Dendritic cell treated with granulocyte-macrophage colony-stimulating factor and Interleukin-4, amounts not matched to agents 40 ng/mL and 50 ng/mL, for 4 days (primary cell): ENCODE results near the gene MAFG.

Experiments used
- H3K27ac Mint-ChIP-seq: one replicate; pipeline ENCODE4 v1.8.0; 2022; ENCODE audit warnings: mild to moderate bottlenecking, mixed read lengths
- H3K27me3 Mint-ChIP-seq: one replicate; pipeline ENCODE4 v1.8.0; 2022; ENCODE audit warnings: mild to moderate bottlenecking, mixed read lengths
- H3K36me3 Mint-ChIP-seq: one replicate; pipeline ENCODE4 v1.8.0; 2022; ENCODE audit warnings: low read depth, mixed read lengths
- H3K4me1 Mint-ChIP-seq: one replicate; pipeline ENCODE4 v1.8.0; 2022; ENCODE audit warnings: low read depth, mixed read lengths
- H3K4me3 Mint-ChIP-seq: one replicate; pipeline ENCODE4 v1.8.0; 2022; ENCODE audit warnings: mild to moderate bottlenecking, moderate library complexity, mixed read lengths
- H3K9me3 Mint-ChIP-seq: one replicate; pipeline ENCODE4 v1.8.0; 2022; ENCODE audit warnings: mixed read lengths
- intact Hi-C: fragments of 100-400 bp; cut with micrococcal nuclease; formaldehyde crosslinking; loops from one replicate; pipeline ENCODE4 v1.15.0; 2022

Gene MAFG

DNA sequence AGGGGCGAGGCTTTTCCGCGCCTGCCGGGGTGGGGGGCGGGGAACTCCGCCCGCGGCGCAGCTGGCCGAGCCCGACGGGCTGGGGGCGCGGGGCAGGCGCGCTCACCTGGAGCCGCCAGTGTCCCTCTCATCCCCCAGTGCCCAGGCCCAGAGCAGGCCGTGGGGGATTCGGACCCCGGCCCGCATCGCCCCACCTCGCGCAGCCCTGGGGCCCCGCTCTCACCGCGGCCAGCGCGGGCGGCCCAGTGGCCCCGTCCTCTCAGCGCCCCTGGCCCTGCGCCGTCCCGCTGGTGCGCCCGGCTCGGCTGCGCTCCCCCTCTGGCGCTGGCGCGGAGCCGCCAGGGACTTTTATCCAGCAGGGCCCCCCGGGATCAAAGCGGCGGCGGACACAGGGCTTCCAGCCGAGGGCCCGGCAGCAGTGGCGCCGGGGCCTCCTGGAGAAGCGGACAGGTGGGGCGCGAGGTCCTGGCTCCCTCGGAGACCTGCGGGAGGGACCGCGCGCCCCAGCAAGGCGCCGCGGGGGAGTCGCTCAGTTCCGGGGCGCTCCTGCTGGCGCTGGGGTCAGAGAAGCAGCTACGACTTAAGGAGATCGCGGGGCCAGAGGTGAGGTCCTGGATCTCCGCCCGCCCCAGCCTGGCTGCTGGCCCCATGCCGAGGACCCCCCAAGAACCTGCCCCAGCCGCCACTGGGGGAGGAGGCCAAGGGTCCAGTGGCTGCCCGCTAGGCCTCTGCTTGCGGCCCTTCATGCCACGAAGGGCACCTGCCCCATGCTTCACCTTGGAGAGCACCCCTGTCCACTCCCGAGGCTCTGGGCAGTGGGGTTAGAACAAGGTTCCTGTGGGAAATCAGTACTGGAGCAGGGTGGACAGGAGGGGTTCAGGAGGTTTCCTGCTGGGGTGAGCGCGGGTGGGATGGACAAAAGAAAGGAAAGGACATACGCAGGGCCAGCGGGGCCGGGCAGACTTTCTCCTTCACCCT lies 34.3 kb upstream of the MAFG start:
- peaks cover 73% of the 10 kb centered on the region for H3K27me3 Mint-ChIP-seq
- H3K9me3 Mint-ChIP-seq: no peaks in the 10 kb centered on the region
- H3K4me3 Mint-ChIP-seq: no peak overlapping the region
- no peaks in the 10 kb centered on the region for H3K36me3 Mint-ChIP-seq
- no peak overlapping the region for H3K27ac Mint-ChIP-seq
- peaks cover 21% of the 10 kb centered on the region for H3K4me1 Mint-ChIP-seq
- intact Hi-C loops: loop anchor here (10.0 kb wide), 1 partner anchor 193 kb away; no protein-coding TSS in a partner anchor

DNA sequence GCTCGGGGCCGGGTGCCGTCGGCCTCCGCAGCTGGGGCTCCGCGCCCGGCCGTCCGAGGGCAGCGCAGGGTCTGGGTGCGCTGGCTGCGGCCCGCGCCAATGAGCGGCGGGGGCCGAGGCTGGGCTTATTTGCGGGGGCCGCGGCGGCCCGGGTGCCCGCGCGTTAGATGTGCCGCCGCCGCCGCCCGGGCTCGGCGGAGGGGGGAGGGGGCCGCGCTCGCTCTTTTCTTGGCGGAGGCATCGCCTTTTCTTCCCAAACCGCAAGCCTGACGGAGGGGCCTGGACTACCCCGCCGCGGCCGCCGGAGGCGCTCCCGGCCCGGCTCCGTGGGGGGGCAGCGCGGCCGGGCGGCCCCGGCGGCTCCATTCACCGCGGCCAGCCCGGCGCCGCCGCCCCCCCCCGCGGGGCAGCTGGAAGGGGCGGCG lies 33.6 kb upstream of the MAFG start, which contains the start of gene NOTUM:
Gene NOTUM, minus strand, starts transcription at position 101 of the 425 bp plus-strand sequence. CDS start 278 bp downstream, outside the sequence.
- Mint-ChIP-seq H3K4me3 (peak within 1 kb of the TSS; percentile 23), H3K27ac (no peak within 1 kb of the TSS), H3K36me3 (no peaks in the 10 kb centered on the region), H3K9me3 (no peaks in the 10 kb centered on the region), H3K4me1 (peaks cover 14% of the 10 kb centered on the region), H3K27me3 (peaks cover 68% of the 10 kb centered on the region)
- intact Hi-C loops: loop anchor here (10.0 kb wide), 1 partner anchor 194 kb away; no protein-coding TSS in a partner anchor

DNA sequence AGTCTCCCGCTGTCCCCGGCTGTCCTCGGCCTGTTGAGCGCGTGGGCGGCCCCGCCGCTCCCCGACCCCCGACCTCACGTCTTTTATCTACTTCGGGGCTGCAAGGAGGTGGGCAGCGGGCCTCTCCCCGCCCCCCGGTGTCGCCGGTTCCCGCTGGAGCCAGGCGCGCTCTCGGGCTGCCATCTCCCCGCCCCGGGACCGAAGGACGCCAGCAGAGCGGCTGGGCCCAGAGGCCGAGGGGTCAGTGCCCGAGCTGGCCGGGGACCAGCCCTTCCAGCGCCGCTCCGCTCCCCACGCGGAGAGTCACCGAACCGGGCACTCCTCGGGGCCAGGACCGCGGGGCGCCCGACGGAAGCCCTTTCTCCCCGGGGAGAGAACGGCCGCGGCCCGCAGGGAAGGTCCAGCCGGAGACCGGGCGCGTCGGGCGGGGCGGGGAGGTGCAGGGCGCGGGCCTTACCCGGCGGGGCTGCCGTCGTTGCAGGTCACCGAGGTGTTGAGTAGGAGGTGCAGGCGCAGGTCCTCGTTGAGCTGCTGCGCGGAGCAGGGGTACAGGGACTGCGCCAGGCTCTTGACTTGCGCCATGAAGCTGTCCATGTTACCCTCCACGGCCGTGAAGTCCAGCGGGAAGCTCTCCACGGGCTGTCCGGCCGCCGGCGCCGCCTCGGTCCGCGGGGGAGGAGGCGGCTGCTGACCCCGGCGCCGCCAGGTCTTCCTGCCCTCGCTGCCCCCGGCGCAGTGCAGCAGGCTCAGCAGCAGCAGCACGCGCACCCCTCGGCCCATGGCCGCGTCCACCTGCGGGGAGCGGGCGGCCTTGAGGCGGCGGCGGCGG lies 32.8 kb upstream of the MAFG start:
- no peaks in the 10 kb centered on the region for H3K36me3 Mint-ChIP-seq
- no peak overlapping the region for H3K27ac Mint-ChIP-seq
- no peaks in the 10 kb centered on the region for H3K9me3 Mint-ChIP-seq
- intact Hi-C loops: loop anchor here (10.0 kb wide), 1 partner anchor 194 kb away; no protein-coding TSS in a partner anchor
- peak overlapping the region; percentile 23 for H3K4me3 Mint-ChIP-seq
- H3K27me3 Mint-ChIP-seq: peaks cover 63% of the 10 kb centered on the region
- H3K4me1 Mint-ChIP-seq: peaks cover 8% of the 10 kb centered on the region

DNA sequence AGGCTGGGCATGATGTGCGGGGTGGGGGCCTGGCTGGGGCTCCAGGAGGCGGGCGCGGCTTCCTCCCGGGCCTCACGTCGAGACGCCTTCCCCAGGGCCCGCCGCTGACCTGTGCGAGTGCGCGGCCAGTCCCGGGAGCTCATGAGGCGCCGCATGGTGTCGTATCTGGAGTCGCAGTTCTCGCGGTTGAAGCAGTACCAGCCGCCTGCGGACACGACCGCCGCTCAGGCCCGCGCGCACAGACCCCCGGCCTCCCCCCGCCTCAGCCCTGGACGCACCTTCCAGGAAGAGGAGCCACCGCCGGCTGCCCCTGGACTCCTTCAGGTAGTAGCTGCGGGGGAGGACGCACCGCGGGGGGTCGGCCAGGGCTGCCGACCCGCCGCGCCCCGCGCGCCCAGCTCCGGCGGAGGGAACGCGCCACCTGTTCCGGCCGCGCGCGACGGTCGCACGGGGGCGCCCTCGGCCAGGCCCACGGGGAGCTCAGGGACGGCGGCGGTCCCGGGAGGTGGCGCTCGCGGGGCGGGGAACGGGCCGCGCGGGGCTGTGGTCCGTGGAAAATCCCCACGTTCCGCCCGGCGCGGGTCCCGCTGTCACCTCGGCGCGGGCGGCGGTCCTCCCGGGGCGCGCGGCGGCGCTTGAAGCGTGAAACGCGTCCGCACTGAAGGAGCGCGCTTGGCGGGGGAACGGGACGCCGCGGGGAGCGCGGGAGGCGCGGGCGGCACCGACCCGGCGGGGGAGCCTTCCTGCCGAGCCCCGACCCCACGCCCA lies 32.0 kb upstream of the MAFG start:
- H3K9me3 Mint-ChIP-seq: no peaks in the 10 kb centered on the region
- H3K27ac Mint-ChIP-seq: no peak overlapping the region
- H3K27me3 Mint-ChIP-seq: peaks cover 56% of the 10 kb centered on the region
- intact Hi-C loops: loop anchor here (1.0 to 10.0 kb wide), 2 partner anchors 62 to 195 kb away; no protein-coding TSS in a partner anchor
- H3K4me3 Mint-ChIP-seq: peak overlapping the region; percentile 55
- H3K36me3 Mint-ChIP-seq: no peaks in the 10 kb centered on the region
- peaks cover 4% of the 10 kb centered on the region for H3K4me1 Mint-ChIP-seq

DNA sequence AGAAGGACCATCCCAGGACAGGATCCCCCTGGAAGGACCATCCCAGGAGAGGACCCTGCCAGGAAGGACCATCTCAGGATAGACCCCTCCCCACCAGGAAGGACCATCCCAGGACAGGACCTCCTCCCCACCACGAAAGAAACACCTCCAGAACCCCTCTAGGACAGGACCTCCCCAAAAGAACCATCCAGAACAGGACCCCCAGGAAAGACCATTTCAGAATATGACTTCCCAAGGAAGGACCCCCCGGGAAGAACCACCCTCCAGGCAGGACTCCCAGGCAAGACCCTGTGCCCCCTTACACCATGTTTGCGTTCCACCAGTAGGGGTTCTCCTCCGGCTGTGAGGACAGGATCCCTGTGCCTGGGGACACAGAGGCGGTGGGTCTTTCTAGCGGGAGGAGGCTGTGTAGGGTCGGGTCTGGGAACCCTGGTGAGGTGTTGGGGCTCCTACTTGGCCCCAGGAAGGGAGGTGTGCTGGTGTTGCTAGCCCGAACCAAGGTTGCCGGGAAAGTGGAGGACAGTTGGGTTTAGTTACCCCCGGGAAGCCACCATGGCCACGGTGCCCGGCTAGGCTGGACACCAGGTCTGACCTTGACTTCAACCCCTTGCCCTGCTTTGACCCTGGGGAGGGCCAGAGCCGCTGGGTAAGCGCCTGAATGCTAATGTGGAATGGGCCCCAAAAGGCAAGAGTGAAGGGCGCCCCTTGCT lies 31.3 kb upstream of the MAFG start:
- H3K27ac Mint-ChIP-seq: no peak overlapping the region
- H3K4me3 Mint-ChIP-seq: peak overlapping the region; percentile 55
- H3K4me1 Mint-ChIP-seq: peaks cover 4% of the 10 kb centered on the region
- no peaks in the 10 kb centered on the region for H3K36me3 Mint-ChIP-seq
- H3K27me3 Mint-ChIP-seq: peaks cover 48% of the 10 kb centered on the region
- intact Hi-C loops: loop anchor here (1.0 kb wide), 1 partner anchor 63 kb away; no protein-coding TSS in a partner anchor
- no peaks in the 10 kb centered on the region for H3K9me3 Mint-ChIP-seq

DNA sequence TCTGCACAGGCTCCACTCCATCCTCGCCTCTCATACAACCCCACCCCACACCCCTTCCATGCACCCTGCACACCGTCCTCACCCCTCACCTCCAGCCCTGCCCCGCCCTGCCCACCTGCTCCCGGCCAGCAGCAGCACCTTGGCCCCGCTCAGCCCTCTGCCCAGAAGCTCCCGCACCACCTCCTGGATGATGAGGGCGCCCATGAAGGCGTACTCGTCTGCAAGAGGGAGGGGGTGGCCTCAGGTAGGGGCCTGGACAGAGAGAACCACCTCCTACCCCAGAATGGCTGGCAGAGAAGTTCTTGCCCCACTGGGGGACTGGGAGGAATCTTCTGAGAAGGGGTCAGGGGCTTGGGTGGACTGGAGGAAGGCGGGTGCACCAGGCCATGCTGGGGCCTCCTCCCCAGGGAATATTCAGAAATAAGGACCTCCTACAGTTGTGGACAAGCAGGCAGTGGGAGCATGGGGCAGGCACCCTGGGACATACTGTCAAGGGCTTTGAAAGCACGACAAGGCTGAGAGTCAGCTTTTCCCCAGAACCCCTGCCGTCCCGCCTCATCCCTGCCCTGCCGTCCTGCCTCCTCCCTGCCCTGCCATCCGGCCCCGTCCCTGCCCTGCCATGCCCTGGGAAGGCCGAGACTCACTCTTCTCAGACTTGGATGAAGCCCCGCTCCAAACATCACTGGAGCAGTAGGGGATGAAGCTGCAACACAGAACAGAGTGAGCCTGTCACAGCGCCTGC lies 30.3 kb upstream of the MAFG start:
- H3K27ac Mint-ChIP-seq: no peak overlapping the region
- H3K4me1 Mint-ChIP-seq: peaks cover 4% of the 10 kb centered on the region
- H3K4me3 Mint-ChIP-seq: no peak overlapping the region
- no peaks in the 10 kb centered on the region for H3K9me3 Mint-ChIP-seq
- H3K27me3 Mint-ChIP-seq: peaks cover 41% of the 10 kb centered on the region
- H3K36me3 Mint-ChIP-seq: no peaks in the 10 kb centered on the region
- intact Hi-C loops: no loop called here

DNA sequence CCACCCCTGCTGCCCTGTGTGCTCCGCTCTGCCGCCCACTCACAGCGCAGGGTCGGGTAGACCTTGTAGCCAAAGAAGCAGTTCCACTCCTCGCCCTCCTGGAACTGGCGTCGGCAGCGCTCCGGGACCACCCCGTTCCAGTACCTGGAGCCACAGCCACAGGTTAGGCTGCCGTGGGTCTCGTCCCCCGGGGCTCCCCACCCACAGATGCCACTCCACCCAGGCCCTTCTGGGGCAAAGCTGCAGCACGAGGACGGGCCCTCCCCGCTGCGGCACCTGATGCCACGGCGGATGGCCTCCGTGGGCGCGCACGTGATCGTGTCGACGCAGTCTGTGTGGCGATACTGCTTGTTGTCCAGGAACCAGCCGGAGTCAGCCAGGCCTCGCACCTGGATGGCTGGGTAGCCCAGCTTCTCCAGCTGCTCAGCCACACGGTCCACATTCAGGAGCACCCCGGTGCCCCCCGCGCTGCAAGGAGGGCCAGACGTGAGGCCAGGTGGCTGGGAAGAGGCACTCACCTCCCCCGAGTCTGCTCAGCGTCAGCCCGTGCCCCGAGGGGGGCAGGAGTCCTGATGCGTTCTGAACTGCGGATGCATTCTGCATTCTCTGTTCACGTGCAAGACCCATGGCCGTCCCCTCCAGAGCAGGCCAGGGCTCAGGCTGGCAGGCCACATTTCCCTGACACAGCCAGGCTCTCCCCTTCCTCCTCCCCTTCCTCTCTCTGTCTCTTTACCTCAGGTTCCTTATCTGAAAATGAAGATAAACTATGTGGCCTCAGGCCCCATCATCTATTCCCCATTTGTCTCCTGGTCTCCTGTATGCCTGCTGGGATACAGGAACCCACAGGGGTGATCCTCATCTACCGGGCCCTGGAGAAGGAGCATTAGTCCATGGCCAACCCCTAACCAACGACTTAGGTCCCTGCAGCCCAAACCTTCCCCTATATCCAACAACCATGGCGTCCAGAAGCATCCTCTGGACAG lies 29.4 kb upstream of the MAFG start:
- Mint-ChIP-seq H3K4me3 (no peak overlapping the region), H3K9me3 (no peaks in the 10 kb centered on the region), H3K36me3 (no peaks in the 10 kb centered on the region), H3K27me3 (peaks cover 35% of the 10 kb centered on the region), H3K4me1 (peaks cover 9% of the 10 kb centered on the region), H3K27ac (no peak overlapping the region)
- intact Hi-C loops: no loop called here

DNA sequence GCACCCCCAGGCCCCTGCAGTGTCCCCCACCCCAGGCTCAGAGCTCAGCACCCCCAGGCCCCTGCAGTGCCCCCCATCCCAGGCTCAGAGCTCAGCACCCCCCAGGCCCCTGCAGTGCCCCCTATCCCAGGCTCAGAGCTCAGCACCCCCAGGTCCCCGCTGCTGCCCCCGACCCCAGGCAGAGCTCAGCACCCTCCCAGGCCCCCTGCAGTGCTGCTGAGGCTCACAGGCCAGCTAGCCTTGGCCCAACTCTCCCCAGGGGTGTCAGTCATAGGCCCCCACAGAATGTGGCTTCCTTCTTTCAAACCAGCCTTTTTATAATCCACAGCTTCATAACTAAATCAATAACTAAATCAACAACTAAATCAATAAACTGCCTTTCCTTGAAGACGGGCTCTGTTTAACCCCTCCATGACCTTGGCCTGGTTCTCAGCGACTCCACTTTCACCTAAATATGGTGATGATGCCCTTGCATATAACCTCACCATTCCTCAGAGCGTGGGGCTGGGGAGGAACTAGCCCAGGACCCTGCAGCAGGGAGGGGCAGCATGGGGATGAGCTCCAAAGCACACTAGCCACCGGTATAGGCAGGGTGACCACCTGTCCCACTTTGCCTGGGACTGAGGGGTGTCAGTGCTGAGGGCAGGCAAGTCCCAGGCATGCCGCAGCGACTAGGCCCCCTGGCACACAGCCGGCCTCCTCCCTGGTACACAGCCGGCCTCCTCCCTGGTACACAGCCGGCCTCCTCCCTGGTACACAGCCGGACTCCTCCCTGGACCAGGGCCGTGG lies 28.4 kb upstream of the MAFG start:
- Mint-ChIP-seq H3K4me3 (no peak overlapping the region), H3K4me1 (peaks cover 9% of the 10 kb centered on the region), H3K27ac (no peak overlapping the region), H3K27me3 (peaks cover 41% of the 10 kb centered on the region), H3K9me3 (no peaks in the 10 kb centered on the region), H3K36me3 (no peaks in the 10 kb centered on the region)
- intact Hi-C loops: no loop called here

DNA sequence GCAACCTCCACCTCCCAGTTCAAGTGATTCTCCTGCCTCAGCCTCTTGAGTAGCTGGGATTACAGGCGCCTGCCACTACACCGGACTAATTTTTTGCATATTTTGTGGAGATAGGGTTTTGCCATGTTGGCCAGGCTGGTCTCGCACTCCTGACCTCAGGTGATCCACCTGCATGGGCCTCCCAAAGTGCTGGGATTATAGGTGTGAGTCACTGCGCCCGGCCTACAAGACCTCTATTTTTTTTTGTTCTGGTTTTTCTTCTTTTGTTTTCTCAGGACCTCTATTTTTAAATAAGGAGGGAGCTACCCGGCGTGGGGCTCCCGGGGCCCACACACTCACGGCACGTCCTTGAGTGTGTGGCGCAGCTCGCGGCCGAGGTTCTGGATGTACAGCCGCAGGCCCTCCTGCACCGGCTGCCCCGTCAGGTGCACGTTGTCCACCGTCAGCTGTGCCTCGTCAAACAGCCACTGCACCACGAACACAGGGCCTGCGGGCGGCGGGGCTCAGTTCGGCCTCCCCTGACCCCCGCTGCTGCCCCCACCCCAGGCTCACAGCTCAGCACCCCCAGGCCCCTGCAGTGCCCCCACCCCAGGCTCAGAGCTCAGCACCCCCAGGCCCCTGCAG lies 27.6 kb upstream of the MAFG start:
- peaks cover 9% of the 10 kb centered on the region for H3K4me1 Mint-ChIP-seq
- no peak overlapping the region for H3K27ac Mint-ChIP-seq
- H3K4me3 Mint-ChIP-seq: no peak overlapping the region
- no peaks in the 10 kb centered on the region for H3K36me3 Mint-ChIP-seq
- peaks cover 38% of the 10 kb centered on the region for H3K27me3 Mint-ChIP-seq
- intact Hi-C loops: no loop called here
- no peaks in the 10 kb centered on the region for H3K9me3 Mint-ChIP-seq

DNA sequence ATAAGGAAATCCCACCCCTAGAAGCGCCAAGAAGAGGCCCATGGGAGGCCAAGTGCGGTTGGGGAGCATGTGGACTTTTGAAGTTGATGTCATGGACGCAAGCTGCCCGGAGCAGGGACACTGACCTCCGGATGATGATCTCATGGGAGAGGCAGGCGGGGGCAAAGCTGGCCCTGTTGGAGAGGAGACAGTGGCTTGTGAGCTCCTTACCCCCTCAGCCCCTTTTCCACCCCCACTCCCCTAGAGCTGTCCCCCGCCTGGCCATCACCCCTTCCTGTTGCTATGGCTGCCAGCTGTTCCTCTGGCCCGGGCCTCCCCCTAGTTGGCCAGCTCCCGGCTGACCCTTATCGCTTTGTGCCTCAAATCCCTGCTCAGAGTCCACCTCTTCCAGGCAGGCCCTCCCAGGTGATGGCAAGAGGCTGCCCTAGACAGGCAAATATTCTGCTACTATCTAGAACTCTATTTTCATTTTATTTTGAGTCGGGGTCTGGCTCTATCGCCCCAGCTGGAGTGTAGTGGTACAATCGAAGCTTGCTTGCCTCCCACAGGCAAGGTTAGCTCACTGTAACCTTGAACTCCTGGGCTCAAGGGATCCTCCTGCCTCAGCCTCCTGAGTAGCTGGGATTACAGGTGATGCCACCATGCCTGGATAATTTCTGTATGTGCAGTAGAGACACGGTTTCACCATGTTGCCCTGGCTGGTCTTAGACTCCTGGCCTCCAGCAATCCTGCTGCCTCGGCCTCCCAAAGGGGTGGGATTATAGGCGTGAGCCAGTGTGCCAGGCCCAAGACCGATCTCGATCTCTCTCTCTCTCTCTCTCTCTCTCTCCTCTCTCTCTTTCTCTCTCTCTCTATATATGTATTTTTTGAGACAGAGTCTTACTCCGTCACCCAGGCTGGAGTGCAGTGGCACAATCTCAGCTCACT lies 26.9 kb upstream of the MAFG start:
- Mint-ChIP-seq H3K36me3 (no peaks in the 10 kb centered on the region), H3K4me3 (no peak overlapping the region), H3K27ac (no peak overlapping the region), H3K4me1 (peaks cover 9% of the 10 kb centered on the region), H3K9me3 (no peaks in the 10 kb centered on the region), H3K27me3 (peaks cover 36% of the 10 kb centered on the region)
- intact Hi-C loops: no loop called here
